AG20443 (cell line): Measurements from ENCODE around the gene PSMD12.
A peak's percentile ranks its signal among the peaks of the same experiment; 100 is the strongest.
"Not testable (repeated sequence)": the region's sequence is repeated elsewhere in the genome, so short reads cannot be mapped to it uniquely, and the experiment has no call there.

Source experiments
- DNase-seq: peaks from one replicate; pipeline ENCODE4 v3.0.0; 2012; ENCODE audit warnings: low spot score, mixed read lengths

PSMD12 gene

GRCh38 chr17:67366193-67367157 lies at the start of gene PSMD12:
PSMD12 (minus strand) TSS chr17:67366577; CDS start chr17:67366519, 58 bp downstream.
- DNase-seq = peak; percentile 98

- DNase-seq = no peak
Observed at GRCh38 chr17:67415291-67415690, 48.9 kb upstream of the PSMD12 start.

DNA sequence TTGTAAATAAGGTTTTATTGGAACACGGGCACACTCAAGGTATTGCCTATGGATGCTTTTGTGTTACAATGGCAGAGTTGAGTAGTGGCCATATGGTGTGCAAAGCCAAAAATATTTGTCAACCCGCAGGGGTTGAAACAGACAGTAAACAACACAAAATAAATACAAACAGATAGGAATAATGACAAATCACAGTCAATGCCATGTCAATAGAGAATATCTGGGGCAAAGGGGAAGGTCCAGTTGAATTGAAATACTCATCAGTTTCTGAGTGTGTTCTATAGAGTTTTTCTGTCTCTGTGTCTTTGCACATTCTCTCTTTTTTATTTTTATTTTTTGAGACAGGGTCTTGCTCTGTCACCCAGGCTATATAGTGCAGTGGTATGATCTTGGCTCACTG lies 48.2 kb upstream of the PSMD12 start:
- DNase-seq = no peak

DNA sequence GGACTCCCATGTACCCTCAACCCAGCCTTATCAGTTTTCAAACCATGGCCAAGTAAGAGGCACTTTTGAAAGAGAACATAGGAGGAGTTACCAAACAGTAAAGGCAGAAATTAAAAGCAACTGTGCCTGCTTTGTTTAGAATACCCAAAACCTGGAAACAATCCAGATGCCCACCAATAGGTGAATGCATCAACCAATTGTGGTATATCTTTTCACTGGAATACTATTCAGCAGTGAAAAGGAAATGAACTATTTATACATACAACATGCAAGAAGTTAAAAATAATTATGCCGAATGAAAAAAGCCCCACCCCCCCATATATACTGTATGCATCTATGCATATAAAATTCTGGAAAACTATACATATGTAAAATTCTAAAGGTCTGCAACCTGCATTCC lies 47.8 kb upstream of the PSMD12 start:
- no peak for DNase-seq

DNA sequence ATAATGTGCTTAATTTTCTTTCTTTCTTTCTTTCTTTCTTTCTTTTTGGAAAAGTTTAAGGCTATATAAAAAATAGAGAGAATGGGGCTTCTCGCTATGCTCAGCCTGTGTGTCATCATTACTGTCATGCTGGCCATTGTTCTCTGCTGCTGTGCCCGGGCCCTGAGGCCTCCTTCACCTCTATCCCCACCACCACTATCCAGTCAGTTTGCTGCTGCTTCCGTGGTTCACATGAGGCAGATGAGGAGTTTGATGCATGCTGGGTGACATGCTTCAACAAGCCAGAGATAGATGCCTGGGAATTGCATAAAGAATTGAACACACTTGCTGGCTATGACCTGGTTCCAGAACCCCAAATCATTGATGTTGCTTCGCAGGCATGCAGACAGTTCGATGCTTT lies 47.0 kb upstream of the PSMD12 start:
- no peak for DNase-seq

DNA sequence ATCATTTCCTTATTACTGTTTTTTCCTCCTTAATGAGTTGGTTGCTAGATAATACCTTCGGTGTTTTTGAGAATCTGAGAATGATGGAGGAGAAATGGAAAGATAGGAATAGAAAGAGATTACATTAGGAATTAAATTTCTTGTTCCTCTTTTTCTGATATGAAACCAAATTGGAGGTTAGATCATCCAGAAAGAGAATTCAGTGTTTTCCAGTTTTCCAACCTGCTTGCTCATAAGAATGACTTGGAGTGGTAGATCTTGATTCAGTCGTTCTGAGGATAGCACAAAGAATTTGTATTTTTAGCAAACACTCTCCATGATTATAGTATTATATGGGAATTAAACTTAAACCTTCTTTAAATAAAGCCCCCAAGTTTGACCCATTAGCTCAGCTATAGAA lies 46.6 kb upstream of the PSMD12 start:
- DNase-seq = no peak

DNA sequence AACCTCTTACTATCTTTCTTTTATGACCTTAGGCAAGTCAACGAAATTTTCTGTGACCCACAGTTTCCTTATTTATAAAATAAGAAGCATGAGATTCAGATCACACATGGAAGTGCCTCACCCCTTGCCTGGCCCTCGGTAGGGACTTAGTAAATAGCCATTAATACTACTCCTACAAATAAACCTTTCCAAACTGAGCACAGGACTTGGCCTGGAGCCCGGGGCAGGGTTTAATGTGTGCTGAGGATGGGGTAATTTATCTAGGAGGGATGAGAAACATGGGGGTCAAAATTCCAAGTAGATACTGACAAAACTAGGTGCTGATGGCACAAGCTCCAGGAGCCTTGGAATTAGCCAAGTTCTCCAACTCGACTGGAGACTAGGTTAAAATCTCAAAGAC lies 45.7 kb upstream of the PSMD12 start:
- no peak for DNase-seq

GRCh38 chr17:67411397-67411796 lies 45.0 kb upstream of the PSMD12 start:
- no peak for DNase-seq

DNA sequence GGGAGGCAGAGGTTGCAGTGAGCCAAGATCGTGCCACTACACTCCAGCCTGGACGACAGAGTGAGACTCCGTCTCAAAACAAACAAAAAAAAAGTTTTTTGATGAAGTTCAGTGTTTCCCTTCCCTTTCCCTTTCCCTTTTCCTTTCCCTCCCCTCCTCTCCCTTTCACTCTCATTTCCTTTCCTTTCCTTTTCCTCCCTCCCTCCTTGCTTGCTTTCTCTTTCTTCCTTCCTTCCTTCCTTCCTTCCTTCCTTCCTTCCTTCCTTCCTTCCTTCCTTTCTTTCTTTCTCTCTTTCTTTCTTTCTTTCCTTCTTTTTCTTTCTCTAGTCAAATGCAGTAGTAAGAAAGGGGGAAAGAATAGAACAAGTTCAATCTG lies 42.1 kb upstream of the PSMD12 start:
- not testable (repeated sequence) for DNase-seq

DNA sequence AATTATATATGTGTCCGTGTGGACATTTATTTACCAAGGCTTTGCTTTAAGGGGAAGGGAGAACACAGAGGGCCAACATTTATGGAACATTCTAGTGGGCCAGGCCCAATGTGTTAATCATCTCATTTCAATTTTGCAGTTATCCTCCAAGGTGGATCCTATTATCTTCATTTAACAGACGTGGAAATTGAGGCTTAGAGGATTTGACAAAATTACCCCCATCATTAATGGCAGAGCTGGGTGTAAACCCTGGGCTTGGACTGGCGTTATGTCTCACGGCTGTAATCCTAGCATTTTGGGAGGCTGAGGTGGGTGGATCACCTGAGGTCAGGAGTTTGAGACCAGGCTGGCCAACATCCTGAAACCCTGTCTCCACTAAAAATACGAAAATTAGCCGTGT lies 37.1 kb upstream of the PSMD12 start:
- DNase-seq = no peak

DNA sequence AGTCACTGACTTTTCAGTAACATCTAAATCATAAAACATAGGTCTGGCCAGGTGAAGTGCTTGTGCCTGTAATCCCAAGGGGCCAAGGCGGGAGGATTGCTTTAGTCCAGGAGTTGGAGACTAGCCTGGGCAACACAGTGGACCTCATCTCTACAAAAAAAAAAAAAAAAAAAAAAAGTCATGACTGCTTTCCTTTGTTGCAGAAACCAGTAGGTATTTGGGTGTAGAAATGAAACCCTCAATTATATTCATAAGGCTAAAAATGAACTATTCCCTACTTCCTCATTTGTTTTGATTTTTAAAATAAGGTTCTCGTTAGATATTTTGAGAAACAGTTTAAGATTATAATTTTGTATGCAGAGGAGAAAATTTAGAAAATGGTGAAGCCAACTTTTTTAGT lies 36.7 kb upstream of the PSMD12 start:
- no peak for DNase-seq

DNA sequence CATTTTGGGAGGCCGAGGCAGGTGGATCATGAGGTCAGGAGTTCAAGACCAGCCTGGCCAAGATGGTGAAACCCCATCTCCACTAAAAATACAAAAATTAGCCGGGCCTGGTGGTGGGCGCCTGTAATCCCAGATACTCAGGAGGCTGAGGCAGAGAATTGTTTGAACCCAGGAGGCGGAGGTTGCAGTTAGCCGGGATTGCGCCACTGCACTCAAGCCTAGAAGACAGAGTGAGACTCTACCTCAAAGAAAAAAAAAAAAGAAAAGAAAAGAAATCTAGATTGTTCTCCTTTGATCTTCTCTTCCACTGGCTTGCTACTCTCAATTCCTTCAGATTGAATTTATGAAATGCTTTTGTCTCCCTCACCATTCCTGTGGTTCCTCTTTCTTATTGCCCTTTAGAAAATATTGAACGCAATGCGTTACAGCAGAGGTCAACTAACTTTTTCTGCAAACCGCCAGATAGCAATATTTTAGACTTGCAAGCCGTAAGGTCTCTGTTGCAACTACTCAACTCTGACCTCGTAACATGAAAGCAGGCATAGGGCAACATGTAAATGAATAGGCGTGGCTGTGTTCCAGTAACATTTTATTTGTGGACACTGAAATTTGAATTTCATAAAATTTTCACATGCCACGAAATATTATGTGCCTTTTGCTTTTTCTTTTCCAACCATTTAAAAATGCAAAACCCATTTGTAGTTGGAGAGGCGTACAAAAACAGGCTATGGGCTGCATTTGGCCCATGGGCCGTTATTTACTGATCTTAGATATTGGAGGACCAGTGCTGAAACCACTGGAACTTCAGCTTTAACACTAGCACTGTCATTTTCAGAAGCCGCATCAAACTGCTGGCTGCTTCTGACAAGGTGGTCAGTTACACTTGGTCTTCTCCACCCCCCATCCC lies 35.5 kb upstream of the PSMD12 start:
- DNase-seq = no peak

- DNase-seq = no peak
Observed at GRCh38 chr17:67401106-67401505, 34.7 kb upstream of the PSMD12 start.

GRCh38 chr17:67400193-67400592 lies 33.8 kb upstream of the PSMD12 start:
- DNase-seq = no peak

DNA sequence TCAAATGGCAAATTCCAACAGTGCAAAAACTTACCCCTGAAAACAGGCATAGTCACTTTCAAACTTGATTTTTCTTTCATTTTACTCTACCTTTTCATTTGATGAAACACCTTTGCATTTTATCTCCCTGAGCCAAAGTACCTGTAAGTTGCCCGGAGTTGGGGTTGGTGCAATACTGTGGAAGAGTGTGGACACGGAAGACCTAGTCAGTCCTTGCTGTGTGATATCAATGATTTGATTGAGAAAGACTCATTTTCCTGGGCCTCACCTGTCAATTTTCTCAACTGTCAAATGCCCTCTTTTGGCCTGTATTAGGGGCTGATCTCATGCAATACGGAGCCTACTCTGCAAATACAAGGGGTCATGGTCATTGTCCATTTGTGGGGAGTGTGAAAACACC lies 33.3 kb upstream of the PSMD12 start:
- no peak for DNase-seq

DNA sequence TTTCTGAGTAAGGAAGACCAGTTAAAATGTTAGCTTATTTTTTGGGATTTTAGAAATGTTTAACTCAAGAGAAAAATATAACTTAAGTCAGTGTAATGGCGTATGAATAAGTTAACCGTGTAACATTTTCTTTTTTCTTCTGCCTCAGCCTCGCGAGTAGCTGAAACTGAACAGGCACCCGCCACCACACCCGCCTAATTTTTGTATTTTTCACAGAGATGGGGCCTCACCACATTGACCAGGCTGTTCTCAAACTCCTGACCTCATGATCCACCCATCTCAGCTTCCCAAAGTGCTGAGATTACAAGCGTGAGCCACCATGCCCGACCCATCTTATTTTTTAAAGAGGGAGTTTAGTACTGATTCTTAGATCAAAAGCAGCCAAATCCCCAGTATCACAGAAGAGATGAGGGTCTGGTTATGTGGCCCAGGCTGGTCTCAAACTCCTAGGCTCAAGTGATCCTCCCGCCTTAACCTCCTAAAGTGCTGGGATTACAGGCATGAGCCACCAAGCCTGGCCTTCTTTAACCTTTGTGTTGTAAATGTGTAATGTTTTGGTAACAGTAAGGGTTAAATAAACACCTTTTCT lies 27.5 kb upstream of the PSMD12 start:
- no peak for DNase-seq

- no peak for DNase-seq
Observed at GRCh38 chr17:67392111-67392510, 25.7 kb upstream of the PSMD12 start.

- peak; percentile 71 for DNase-seq
Observed at GRCh38 chr17:67390646-67391361, 24.4 kb upstream of the PSMD12 start.

DNA sequence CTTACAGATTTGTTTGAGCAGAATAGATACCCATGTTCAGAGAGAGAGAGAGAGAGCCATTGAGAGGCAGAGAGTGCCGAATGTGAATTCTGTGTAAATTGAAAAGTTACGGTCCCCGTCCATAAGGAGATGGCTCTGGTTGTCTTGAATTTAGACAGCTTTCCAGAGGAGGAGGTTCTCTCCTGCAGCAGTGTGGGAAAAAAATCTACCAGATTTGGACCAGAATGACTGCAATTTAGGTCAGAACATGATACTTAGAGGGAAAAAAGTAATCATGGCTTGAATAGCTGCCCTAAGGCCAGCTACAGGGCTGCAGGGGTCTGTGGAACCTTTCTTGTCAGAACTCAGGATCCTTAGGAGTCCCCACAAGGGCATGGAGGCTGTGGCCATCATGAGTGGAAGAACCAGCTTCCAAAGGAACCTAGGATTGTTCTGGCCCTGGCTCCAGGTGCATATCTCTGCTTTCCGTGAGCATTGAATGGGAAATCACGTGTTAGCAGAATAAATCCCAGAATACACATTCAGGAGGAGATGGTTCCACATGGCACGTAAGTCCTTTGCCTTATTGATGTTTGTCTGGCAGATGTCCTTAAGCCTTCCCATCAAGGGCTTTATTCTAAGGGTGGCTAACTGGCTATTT lies 23.7 kb upstream of the PSMD12 start:
- no peak for DNase-seq

DNA sequence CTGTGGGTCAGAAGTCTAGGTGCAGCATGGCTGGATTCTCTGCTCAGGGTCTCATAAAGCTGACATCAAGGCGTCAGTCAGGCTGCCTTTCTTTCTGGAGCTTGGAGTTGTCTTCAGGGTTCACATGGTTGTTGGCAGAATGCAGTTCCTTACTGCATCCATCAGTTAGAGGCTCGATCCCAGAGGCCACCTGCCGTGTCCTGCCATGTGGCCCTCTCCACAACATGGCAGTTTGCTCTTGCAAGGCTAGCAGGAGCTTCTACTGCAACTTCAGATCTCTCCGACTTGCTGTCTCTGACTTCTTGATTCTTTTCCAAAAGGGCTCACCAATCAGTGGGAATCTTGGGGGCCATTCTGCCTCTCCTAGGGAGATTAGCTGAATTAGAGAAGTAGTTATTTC lies 22.6 kb upstream of the PSMD12 start:
- no peak for DNase-seq

DNA sequence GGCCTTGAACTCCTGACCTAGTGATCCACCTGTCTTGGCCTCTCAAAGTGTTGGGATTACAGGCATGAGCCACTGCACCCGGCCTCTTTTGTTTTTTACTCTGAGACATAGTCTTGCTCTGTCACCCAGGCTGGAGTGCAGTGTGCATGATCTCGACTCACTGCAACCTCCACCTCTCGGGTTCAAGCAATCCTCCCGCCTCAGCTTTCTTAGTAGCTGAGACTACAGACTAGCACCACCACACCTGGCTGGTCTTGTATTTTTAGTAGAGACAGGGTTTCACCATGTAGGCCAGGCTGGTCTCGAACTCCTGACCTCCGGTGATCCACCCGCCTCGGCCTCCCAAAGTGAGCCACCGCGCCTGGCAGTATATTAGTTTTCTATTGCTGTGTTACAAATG lies 22.2 kb upstream of the PSMD12 start:
- not testable (repeated sequence) for DNase-seq
